Neural progenitor cell (in vitro differentiated cells): ENCODE measurements around the gene ZNF69. TPM values are rescaled to one million over a fixed set of nuclear protein-coding genes. Genes with fewer than 3 reads are reported as not detected.
"Not testable (repeated sequence)": the region's sequence is repeated elsewhere in the genome, so short reads cannot be mapped to it uniquely, and the experiment has no call there.

Source experiments
- DNase-seq: peaks from one replicate; pipeline ENCODE4 v3.0.0-alpha.2; 2016; ENCODE audit warnings: low spot score
- H2AFZ ChIP-seq: fragments of 200-600 bp; sonication (generic); replicated peaks from 2 replicates; pipeline ENCODE4 v1.6.1; 2016; ENCODE audit warnings: antibody characterized with exemption
- H3F3A ChIP-seq: fragments of 200-600 bp; sonication (generic); 2 replicates; pipeline ENCODE4 v1.6.1; 2016; ENCODE audit warnings: antibody characterized with exemption, low read depth
- H3K27ac ChIP-seq: fragments of 200-600 bp; sonication (generic); 2 replicates; pipeline ENCODE4 v1.5.1; 2016; ENCODE audit warnings: mild to moderate bottlenecking
- H3K27me3 ChIP-seq: fragments of 200-600 bp; sonication (generic); 2 replicates; pipeline ENCODE4 v1.6.1; 2016; ENCODE audit warnings: mild to moderate bottlenecking, moderate library complexity
- H3K36me3 ChIP-seq: fragments of 200-600 bp; sonication (generic); 2 replicates; pipeline ENCODE4 v1.5.1; 2016
- H3K4me1 ChIP-seq: fragments of 200-600 bp; sonication (generic); 2 replicates; pipeline ENCODE4 v1.6.1; 2016; ENCODE audit warnings: mixed run types
- H3K4me2 ChIP-seq: fragments of 200-600 bp; sonication (generic); 2 replicates; pipeline ENCODE4 v1.6.1; 2016
- H3K4me3 ChIP-seq: fragments of 200-600 bp; sonication (generic); 2 replicates; pipeline ENCODE4 v1.5.1; 2016
- H3K79me2 ChIP-seq: fragments of 200-600 bp; sonication (generic); 2 replicates; pipeline ENCODE4 v1.6.1; 2016; ENCODE audit warnings: low read depth
- H3K9ac ChIP-seq: fragments of 200-600 bp; sonication (generic); 2 replicates; pipeline ENCODE4 v1.6.1; 2016
- H3K9me3 ChIP-seq: fragments of 200-600 bp; sonication (generic); 2 replicates; pipeline ENCODE4 v1.5.1; 2016; ENCODE audit warnings: low read depth
- H4K20me1 ChIP-seq: fragments of 200-600 bp; sonication (generic); 2 replicates; pipeline ENCODE4 v1.6.1; 2016; ENCODE audit warnings: low read depth
- H3K27ac Mint-ChIP-seq: 3 replicates; pipeline ENCODE4 v1.8.0; 2021; ENCODE audit warnings: mixed read lengths
- H3K27me3 Mint-ChIP-seq: 2 replicates; pipeline ENCODE4 v1.8.0; 2022; ENCODE audit warnings: low read depth, mild to moderate bottlenecking, inconsistent platforms, moderate library complexity, mixed read lengths; ENCODE audit not compliant: insufficient read depth
- H3K36me3 Mint-ChIP-seq: 3 replicates; pipeline ENCODE4 v1.8.0; 2021; ENCODE audit warnings: mixed read lengths
- H3K4me1 Mint-ChIP-seq: 3 replicates; pipeline ENCODE4 v1.8.0; 2021; ENCODE audit warnings: mixed read lengths
- H3K4me3 Mint-ChIP-seq: 3 replicates; pipeline ENCODE4 v1.8.0; 2021; ENCODE audit warnings: mild to moderate bottlenecking, moderate library complexity, mixed read lengths
- H3K9me3 Mint-ChIP-seq: 3 replicates; pipeline ENCODE4 v1.8.0; 2020; ENCODE audit warnings: mixed read lengths
- EZH2 ChIP-seq: fragments of 200-600 bp; sonication (generic); IDR thresholded peaks from 2 replicates; pipeline ENCODE4 v1.6.1; 2017; ENCODE audit warnings: antibody characterized with exemption, mild to moderate bottlenecking, moderate library complexity
- EZH2phosphoT487 ChIP-seq: fragments of 200-600 bp; sonication (generic); IDR thresholded peaks from 2 replicates; pipeline ENCODE4 v1.6.1; 2017; ENCODE audit warnings: antibody characterized with exemption
- total RNA-seq: library from RNA; depleted of rRNA; stranded (reverse); fragments of >200 nt; gene quantifications from 2 replicates; pipeline ENCODE4 v1.2.3, GENCODE V29; 2015; ENCODE audit warnings: low replicate concordance
- TF ChIP-seq, protein P1 (sequence below): fragments of 200-600 bp; sonication (generic); IDR thresholded peaks from 2 replicates; pipeline ENCODE4 v1.5.1; 2017; ENCODE audit warnings: antibody characterized with exemption, mild to moderate bottlenecking

ZNF69 gene
- total RNA-seq, 1 donor from 2014 or later = 73.7 TPM

DNA sequence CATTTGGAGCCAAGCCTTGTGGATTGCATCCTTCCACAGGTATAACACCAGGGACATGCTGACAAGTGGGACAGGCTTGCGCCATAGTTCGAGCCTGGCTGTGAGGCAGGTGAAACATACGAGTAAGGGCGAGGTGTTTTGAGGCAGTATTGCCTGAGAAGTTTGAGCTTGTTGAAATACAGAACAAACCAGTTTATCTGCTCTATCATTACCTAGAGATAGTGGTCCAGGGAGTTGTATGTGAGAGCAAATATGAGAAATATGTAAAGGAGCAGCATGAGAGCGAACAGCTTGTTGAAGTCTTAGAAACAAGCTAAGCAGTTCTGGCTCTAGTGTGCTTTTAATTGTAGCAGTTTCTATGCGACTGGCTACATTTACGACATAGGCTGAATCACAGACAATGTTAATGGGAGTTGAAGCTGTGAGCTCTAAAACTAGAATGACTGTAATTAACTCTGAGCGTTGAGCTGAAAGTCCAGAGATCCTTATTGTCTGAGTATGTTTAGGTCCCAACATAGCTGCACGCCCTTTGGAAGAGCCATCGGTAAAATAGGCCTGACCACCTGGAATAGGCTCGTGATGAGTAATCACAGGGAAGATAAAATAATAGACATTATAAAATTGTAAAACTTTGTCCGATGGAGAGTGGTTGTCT, 30.9 kb upstream of the ZNF69 start:
- H3K79me2 ChIP-seq = no peaks in the 10 kb centered on the region
- H3K27me3 Mint-ChIP-seq = no peaks in the 10 kb centered on the region
- peaks cover 12% of the 10 kb centered on the region for H3K9me3 Mint-ChIP-seq
- H3K27me3 ChIP-seq = no peaks in the 10 kb centered on the region
- no peak for TF ChIP-seq EZH2
- TF ChIP-seq, protein P1, sequence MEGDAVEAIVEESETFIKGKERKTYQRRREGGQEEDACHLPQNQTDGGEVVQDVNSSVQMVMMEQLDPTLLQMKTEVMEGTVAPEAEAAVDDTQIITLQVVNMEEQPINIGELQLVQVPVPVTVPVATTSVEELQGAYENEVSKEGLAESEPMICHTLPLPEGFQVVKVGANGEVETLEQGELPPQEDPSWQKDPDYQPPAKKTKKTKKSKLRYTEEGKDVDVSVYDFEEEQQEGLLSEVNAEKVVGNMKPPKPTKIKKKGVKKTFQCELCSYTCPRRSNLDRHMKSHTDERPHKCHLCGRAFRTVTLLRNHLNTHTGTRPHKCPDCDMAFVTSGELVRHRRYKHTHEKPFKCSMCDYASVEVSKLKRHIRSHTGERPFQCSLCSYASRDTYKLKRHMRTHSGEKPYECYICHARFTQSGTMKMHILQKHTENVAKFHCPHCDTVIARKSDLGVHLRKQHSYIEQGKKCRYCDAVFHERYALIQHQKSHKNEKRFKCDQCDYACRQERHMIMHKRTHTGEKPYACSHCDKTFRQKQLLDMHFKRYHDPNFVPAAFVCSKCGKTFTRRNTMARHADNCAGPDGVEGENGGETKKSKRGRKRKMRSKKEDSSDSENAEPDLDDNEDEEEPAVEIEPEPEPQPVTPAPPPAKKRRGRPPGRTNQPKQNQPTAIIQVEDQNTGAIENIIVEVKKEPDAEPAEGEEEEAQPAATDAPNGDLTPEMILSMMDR = no peak
- no peak for TF ChIP-seq EZH2phosphoT487
- no peak overlapping the region for H3K27ac ChIP-seq
- H3K4me1 Mint-ChIP-seq = no peaks in the 10 kb centered on the region
- no peak overlapping the region for H3K4me2 ChIP-seq
- H3K4me1 ChIP-seq = no peaks in the 10 kb centered on the region
- no peaks in the 10 kb centered on the region for H4K20me1 ChIP-seq
- no peaks in the 10 kb centered on the region for H3K36me3 ChIP-seq
- no peak overlapping the region for H2AFZ ChIP-seq
- H3K27ac Mint-ChIP-seq = no peak overlapping the region
- no peak for DNase-seq
- no peak overlapping the region for H3K9ac ChIP-seq
- H3F3A ChIP-seq = no peaks in the 10 kb centered on the region
- no peaks in the 10 kb centered on the region for H3K9me3 ChIP-seq
- H3K4me3 Mint-ChIP-seq = no peak overlapping the region
- no peaks in the 10 kb centered on the region for H3K36me3 Mint-ChIP-seq
- no peak overlapping the region for H3K4me3 ChIP-seq

DNA sequence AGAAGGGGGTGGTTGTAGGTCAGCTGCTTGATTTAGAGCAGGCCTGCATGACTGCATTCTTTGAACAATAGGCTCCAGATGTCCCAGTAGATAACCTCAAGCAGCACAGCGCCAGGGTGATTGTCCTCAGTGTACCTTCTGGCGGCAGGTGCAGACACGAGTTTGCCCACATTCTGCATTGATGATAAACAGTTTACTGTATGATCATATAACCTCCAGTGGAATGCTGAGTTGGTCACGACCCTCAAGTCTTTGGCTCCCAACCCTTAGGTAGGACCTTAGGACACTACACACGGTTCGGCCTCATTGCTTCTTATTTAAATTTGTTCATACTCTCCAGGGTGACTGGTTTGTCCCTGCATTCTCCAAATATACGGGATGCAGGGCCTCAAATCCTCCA, 26.9 kb upstream of the ZNF69 start:
- Histone ChIP-seq H2AFZ (no peak overlapping the region), H3K79me2 (no peaks in the 10 kb centered on the region), H4K20me1 (no peaks in the 10 kb centered on the region), H3F3A (no peaks in the 10 kb centered on the region), H3K4me1 (no peaks in the 10 kb centered on the region), H3K9ac (no peak overlapping the region), H3K4me3 (no peak overlapping the region), H3K4me2 (no peak overlapping the region), H3K27me3 (no peaks in the 10 kb centered on the region), H3K9me3 (no peaks in the 10 kb centered on the region), H3K36me3 (no peaks in the 10 kb centered on the region), H3K27ac (no peak overlapping the region)
- TF ChIP-seq EZH2 (no peak), EZH2phosphoT487 (no peak)
- TF ChIP-seq, protein P1 = no peak
- H3K27me3 Mint-ChIP-seq = no peaks in the 10 kb centered on the region
- H3K4me3 Mint-ChIP-seq = no peak overlapping the region
- DNase-seq = no peak
- H3K27ac Mint-ChIP-seq = no peak overlapping the region
- H3K36me3 Mint-ChIP-seq = no peaks in the 10 kb centered on the region
- peaks cover 35% of the 10 kb centered on the region for H3K9me3 Mint-ChIP-seq
- H3K4me1 Mint-ChIP-seq = no peaks in the 10 kb centered on the region

DNA sequence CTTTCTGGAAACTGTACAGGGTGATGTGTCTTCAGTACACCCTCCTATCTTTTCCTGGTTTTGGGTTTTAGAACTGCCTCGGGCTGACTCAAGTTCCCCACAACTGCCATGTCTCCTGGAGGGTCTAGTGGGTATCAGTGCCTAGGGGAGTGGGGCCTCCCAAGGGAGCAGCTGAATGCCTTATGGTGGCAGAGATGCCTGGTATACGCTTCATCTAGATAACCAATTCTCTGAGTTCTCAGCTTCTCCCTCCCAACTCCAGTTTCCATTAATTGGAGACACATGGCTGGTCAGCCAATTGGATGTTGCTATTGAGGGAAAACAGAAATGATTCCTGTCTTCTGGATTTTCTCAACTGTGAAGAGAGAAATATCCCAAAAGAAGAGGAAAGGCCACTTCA, 26.3 kb upstream of the ZNF69 start:
- no peak overlapping the region for H3K27ac Mint-ChIP-seq
- no peak overlapping the region for H3K4me2 ChIP-seq
- H3K27me3 Mint-ChIP-seq = no peaks in the 10 kb centered on the region
- H3K4me3 ChIP-seq = no peak overlapping the region
- H3K36me3 ChIP-seq = no peaks in the 10 kb centered on the region
- H3K27me3 ChIP-seq = no peaks in the 10 kb centered on the region
- H3K36me3 Mint-ChIP-seq = no peaks in the 10 kb centered on the region
- DNase-seq = no peak
- H4K20me1 ChIP-seq = no peaks in the 10 kb centered on the region
- TF ChIP-seq EZH2 = no peak
- TF ChIP-seq EZH2phosphoT487 = no peak
- TF ChIP-seq, protein P1 = no peak
- no peaks in the 10 kb centered on the region for H3K4me1 ChIP-seq
- no peak overlapping the region for H2AFZ ChIP-seq
- H3K79me2 ChIP-seq = no peaks in the 10 kb centered on the region
- no peaks in the 10 kb centered on the region for H3K4me1 Mint-ChIP-seq
- peaks cover 40% of the 10 kb centered on the region for H3K9me3 Mint-ChIP-seq
- no peaks in the 10 kb centered on the region for H3F3A ChIP-seq
- H3K4me3 Mint-ChIP-seq = no peak overlapping the region
- no peak overlapping the region for H3K9ac ChIP-seq
- H3K27ac ChIP-seq = no peak overlapping the region
- H3K9me3 ChIP-seq = no peaks in the 10 kb centered on the region

DNA sequence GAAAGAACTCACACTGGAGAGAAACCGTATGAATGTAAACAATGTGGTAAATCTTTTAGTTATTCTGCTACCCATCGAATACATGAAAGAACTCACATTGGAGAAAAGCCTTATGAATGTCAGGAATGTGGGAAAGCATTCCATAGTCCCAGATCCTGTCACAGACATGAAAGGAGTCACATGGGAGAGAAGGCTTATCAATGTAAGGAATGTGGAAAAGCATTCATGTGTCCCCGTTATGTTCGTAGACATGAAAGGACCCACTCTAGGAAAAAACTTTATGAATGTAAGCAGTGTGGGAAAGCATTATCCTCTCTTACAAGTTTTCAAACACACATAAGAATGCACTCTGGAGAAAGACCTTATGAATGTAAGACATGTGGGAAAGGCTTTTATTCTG, 19.8 kb upstream of the ZNF69 start:
- not testable (repeated sequence) for H3K4me1 Mint-ChIP-seq, H3K27ac Mint-ChIP-seq, H3K27me3 Mint-ChIP-seq, H3K9ac ChIP-seq, H3K27ac ChIP-seq, H3K4me3 Mint-ChIP-seq, DNase-seq, H3F3A ChIP-seq, H3K4me1 ChIP-seq, H3K79me2 ChIP-seq, H3K36me3 Mint-ChIP-seq, H3K27me3 ChIP-seq, H3K36me3 ChIP-seq, H4K20me1 ChIP-seq, H2AFZ ChIP-seq, H3K4me3 ChIP-seq, H3K4me2 ChIP-seq
- H3K9me3 ChIP-seq = peaks cover 19% of the 10 kb centered on the region
- peaks cover 69% of the 10 kb centered on the region for H3K9me3 Mint-ChIP-seq
